Colonic mucosa (tissue), 4 donors: ENCODE results near the gene CABLES1. TPM values are rescaled to one million over a fixed set of nuclear protein-coding genes. Genes with fewer than 3 reads are reported as not detected.
A peak's percentile ranks its signal among the peaks of the same experiment; 100 is the strongest.

Source experiments
- DNase-seq: peaks from one replicate; pipeline ENCODE4 v3.0.0-alpha.2; 2020
- H3K27ac ChIP-seq: fragments of 200-600 bp; one replicate; pipeline ENCODE4 v1.8.0; 2021
- H3K27me3 ChIP-seq: fragments of 200-600 bp; one replicate; pipeline ENCODE4 v1.8.0; 2021
- H3K36me3 ChIP-seq: fragments of 200-600 bp; one replicate; pipeline ENCODE4 v1.8.0; 2021
- H3K4me1 ChIP-seq: fragments of 200-600 bp; one replicate; pipeline ENCODE4 v1.8.0; 2021; ENCODE audit warnings: mild to moderate bottlenecking
- H3K4me3 ChIP-seq: fragments of 200-600 bp; one replicate; pipeline ENCODE4 v1.8.0; 2021
- H3K9ac ChIP-seq, 2 donors: one replicate each; pipeline ENCODE4 v1.7.0; 2013; ENCODE audit warnings: control low read depth in 2 of 2, low read depth in 2 of 2, low read length in 2 of 2
- H3K9me3 ChIP-seq: fragments of 200-600 bp; one replicate; pipeline ENCODE4 v1.8.0; 2021
- intact Hi-C: fragments of 100-400 bp; cut with DNase I; formaldehyde crosslinking; loops from one replicate; pipeline ENCODE4 v1.14.1; 2022
- total RNA-seq, 2 donors: library from RNA; stranded (reverse); fragmentation: NEBNext Ultra II Directional in 1 of 2; extraction: Animal tissue kit (Norgen Biotek cat#: 25700) in 1 of 2; gene quantifications; one replicate each; pipeline ENCODE4 v1.2.1, GENCODE V29; 2021
- TF ChIP-seq, protein P1 (sequence below): fragments of 200-600 bp; IDR thresholded peaks from one replicate; pipeline ENCODE4 v1.8.0; 2022; ENCODE audit warnings: antibody characterized with exemption, mild to moderate bottlenecking
- donor health status: healthy.
- donor health status: DM: no; HTN: no; CAD: no.
- donor health status: DM: no; HTN: no; CAD: no.

The CABLES1 gene
- total RNA-seq, 2 donors from 2014 or later: 4.2 to 6.2 TPM

DNA sequence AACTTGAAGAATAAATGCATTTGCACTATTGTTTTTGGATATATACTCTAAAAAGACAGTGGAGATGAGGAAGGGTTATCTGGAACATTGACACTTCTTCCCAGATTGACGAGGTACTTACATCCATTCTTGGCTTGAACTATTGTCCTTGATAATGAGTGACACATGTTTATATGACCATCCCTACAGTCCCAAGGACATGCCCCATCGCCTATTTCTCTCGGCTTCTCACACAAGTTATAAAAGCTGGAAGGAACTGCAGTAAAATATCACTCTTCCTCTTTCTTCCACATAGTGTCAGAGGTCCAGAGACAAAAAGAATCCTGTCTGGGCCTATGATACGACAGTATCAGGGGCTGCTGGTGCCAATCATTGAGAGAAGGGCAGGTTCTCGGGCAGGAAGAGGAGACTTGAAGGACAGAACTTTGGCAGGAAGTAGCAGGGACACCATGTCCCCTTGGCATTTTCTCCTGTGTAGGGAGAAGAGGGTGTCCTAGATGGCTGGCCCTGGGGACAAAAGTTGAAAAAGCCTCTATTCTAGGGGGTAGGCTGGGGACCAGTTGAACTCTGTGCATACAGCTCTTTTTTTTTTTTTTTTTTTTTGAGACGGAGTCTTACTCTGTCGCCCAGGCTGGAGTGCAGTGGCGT lies 5.8 kb upstream of the CABLES1 start:
- H3K27ac ChIP-seq: no peak overlapping the region
- no peaks in the 10 kb centered on the region for H3K27me3 ChIP-seq
- H3K4me1 ChIP-seq: peaks cover under 1% of the 10 kb centered on the region
- H3K36me3 ChIP-seq: no peaks in the 10 kb centered on the region
- no peak overlapping the region for H3K9ac ChIP-seq
- no peaks in the 10 kb centered on the region for H3K9me3 ChIP-seq
- no peak overlapping the region for H3K4me3 ChIP-seq
- TF ChIP-seq, protein P1, sequence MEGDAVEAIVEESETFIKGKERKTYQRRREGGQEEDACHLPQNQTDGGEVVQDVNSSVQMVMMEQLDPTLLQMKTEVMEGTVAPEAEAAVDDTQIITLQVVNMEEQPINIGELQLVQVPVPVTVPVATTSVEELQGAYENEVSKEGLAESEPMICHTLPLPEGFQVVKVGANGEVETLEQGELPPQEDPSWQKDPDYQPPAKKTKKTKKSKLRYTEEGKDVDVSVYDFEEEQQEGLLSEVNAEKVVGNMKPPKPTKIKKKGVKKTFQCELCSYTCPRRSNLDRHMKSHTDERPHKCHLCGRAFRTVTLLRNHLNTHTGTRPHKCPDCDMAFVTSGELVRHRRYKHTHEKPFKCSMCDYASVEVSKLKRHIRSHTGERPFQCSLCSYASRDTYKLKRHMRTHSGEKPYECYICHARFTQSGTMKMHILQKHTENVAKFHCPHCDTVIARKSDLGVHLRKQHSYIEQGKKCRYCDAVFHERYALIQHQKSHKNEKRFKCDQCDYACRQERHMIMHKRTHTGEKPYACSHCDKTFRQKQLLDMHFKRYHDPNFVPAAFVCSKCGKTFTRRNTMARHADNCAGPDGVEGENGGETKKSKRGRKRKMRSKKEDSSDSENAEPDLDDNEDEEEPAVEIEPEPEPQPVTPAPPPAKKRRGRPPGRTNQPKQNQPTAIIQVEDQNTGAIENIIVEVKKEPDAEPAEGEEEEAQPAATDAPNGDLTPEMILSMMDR: no peak
- DNase-seq: no peak
- intact Hi-C loops: loop anchor here (2.0 kb wide), 1 partner anchor 253 kb away; no protein-coding TSS in a partner anchor

DNA sequence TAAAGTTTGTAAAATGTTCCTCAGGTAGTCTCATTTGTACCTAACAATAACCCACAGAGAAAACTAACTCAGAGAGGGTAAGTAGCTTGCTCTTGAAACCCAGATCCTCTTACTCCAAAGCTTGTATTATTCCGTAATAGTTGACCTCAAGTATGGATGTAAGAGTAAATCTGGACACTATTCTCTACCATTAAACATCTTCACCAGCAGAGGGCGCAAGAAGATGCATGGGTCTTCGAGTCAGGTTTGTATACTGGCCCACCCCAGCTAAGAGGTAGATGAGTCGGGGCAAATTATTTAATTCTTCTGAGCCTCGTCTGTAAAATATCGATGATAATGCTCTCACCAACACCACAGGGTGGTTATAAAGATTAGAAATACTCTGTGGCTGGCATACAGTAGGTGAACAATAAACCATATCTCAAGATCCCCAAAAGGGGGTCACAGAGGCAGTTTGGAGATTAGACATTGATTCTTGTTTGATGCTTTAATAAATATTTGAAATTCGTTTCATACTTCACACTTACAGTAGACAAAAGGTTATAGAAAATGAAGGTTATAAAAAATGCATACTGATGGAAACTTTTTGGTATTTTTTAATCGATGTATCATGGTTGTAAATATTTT lies 3.5 kb upstream of the CABLES1 start:
- intact Hi-C loops: loop anchor here (1.0 kb wide), 1 partner anchor 247 kb away; no protein-coding TSS in a partner anchor
- H3K4me1 ChIP-seq: peaks cover 10% of the 10 kb centered on the region
- no peaks in the 10 kb centered on the region for H3K27me3 ChIP-seq
- no peak overlapping the region for H3K27ac ChIP-seq
- no peak overlapping the region for H3K9ac ChIP-seq
- H3K9me3 ChIP-seq: no peaks in the 10 kb centered on the region
- TF ChIP-seq, protein P1: peak; percentile 68
- H3K4me3 ChIP-seq: no peak overlapping the region
- no peaks in the 10 kb centered on the region for H3K36me3 ChIP-seq
- peak; percentile 79 for DNase-seq

DNA sequence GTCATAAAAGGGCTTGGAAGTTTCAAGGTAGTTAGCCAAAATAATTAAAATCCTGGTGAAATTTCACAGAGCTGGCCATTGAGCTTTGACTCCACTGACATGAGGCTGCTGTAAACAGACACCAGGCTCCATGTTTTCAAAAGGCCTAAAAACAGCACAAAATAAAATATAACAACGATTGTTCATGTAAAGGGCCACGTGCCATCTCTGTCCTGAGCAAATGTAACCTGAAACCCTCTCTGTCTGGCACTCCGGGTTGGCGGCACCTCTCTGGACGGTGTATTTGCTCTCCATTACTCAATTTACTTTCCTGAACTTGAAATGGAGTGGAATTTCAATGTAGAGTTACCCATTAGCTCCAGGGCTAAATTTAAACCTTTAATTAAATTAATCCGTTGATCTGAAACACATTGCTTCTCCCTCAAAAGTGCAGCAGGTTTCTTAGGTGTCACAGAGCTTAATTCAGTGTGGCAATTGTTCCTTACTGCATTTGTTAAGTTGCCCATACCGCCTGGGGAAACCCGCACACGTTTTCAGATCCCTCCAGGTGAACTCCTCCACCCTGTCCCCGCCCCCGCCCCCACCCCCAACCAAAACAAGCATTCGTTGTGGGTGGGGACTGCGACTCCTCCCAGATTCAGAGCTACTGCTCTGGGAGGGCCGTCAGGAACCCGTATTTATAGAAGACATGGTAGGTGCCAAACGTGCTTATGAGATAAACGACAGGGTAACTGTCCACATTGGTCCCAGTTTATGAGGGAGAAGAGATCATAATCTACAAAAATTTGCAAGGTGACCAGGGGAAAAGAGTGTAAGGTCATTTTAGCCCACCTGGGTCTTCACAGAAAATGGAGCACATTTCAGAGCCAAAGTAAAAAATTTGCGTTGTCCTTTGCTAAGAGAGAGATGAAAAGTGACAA lies 1.2 kb upstream of the CABLES1 start:
- peak overlapping the region; percentile 39 to 63 for H3K9ac ChIP-seq
- intact Hi-C loops: no loop called here
- H3K4me3 ChIP-seq: no peak overlapping the region
- H3K27me3 ChIP-seq: no peaks in the 10 kb centered on the region
- TF ChIP-seq, protein P1: no peak
- peaks cover 10% of the 10 kb centered on the region for H3K4me1 ChIP-seq
- no peak overlapping the region for H3K27ac ChIP-seq
- H3K9me3 ChIP-seq: no peaks in the 10 kb centered on the region
- DNase-seq: peak; percentile 71
- H3K36me3 ChIP-seq: no peaks in the 10 kb centered on the region

DNA sequence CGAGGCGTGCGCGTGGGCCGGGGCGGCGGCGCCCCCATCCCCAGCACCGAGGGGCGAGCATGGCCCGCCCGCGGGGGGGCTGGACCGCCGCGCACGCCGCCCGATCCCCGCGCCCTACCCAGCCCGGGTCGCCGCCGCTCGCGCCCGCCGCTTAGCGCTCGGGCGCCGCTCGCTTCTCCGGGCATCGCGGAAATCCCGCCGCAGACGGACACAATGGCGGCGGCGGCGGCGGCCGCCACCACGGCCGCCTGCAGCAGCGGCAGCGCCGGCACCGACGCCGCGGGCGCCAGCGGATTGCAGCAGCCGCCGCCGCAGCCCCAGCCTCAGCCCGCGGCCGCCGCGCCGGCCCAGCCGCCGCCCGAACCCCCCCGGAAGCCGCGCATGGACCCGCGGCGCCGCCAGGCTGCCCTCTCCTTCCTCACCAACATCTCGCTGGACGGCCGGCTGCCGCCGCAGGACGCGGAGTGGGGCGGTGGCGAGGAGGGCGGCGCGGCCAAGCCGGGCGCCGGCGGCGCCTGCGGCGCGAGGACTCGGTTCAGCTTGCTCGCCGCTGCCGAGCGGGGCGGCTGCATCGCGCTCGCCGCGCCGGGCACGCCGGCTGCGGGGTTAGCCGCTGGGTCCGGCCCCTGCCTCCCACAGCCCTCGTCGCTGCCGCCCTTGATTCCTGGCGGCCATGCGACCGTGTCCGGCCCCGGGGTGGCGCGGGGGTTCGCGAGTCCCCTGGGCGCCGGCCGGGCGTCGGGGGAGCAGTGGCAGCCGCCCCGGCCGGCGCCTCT lies 453 bp downstream of the CABLES1 start:
- intact Hi-C loops: no loop called here
- Histone ChIP-seq H3K27ac (no peak overlapping the region), H3K27me3 (no peaks in the 10 kb centered on the region), H3K36me3 (no peaks in the 10 kb centered on the region), H3K4me1 (peaks cover 10% of the 10 kb centered on the region), H3K9ac (peak overlapping the region; percentile 58 to 64), H3K9me3 (no peaks in the 10 kb centered on the region), H3K4me3 (peak overlapping the region; percentile 56)
- DNase-seq: peak; percentile 28
- TF ChIP-seq, protein P1: no peak
